ENCODE data around the gene CHRNA9. TPM values are rescaled to one million over a fixed set of nuclear protein-coding genes. Genes with fewer than 3 reads are reported as not detected.
A peak's percentile ranks its signal among the peaks of the same experiment; 100 is the strongest.

Gene CHRNA9
- total RNA-seq, 2 donors from 2014 or later = not detected

DNA sequence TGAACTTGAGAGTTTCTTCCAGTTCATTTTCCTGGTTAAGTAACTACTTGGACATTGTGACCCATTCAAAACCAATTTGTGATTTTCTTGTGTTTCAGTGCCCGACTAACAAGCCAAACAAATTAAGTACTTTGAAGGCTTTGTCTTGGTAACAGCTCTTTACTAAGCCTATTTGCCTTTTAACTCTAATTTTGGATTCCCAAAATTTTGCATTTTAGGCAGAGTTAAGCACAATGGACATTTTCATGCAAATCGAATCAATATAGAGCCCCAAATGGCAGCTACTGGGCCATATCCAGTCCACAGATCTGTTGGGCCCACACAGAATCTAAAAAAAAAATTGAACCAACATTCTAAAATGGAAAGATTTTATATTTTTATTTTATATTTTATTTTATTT is 31.4 kb upstream of the CHRNA9 start:
- H3K27ac Mint-ChIP-seq = no peak overlapping the region

DNA sequence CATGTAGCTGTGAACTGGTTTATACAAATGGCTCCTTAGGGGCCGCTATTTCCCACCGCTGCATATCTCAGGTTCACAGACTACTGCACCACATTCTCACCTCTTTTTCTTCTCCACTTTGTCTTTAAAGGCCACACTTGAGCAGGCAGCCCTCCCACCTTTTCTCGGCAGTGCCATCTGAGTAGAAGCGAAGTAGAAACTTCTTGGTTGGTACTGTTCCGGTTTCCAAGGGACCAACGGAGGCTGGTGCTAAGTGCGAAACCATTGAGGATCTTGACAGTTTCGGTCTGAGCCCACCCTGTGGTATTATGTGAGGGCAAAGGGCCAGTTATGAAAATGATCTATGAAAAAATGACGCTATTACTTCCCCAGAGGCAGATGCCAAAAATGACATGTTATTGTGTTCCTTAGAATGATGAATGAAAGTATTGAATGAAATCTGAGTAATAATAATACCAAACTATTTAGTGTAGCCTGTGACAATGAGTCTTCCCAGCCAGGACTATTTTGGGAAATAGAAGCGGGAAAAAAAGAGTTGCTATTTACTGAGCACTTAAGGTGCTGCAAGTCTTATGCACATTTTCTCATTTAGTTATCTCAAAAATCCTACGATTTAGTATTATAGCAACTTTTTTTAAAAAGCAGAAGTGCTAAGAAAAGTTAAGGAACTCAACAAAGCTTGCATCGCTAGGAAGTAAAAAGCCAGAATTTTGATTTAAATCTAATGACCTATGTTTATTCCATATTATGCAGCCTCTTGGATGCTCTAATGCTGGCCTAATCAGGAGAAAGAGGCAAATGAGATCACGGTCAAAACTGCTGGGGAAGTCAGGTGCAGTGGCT is 29.6 kb upstream of the CHRNA9 start:
- Mint-ChIP-seq H3K27ac (peak overlapping the region; percentile 63), H3K4me1 (peaks cover 60% of the 10 kb centered on the region), H3K9me3 (peaks cover 4% of the 10 kb centered on the region), H3K27me3 (no peaks in the 10 kb centered on the region), H3K4me3 (peak overlapping the region; percentile 87), H3K36me3 (ENCODE audit: low read depth) (no peaks in the 10 kb centered on the region)
- peak; percentile 53 for ATAC-seq (replicated peaks)

More for the DNA sequence above, 31.4 kb upstream of the CHRNA9 start:
- Mint-ChIP-seq H3K9me3 (peaks cover 4% of the 10 kb centered on the region), H3K4me3 (no peak overlapping the region), H3K27me3 (no peaks in the 10 kb centered on the region), H3K4me1 (peaks cover 64% of the 10 kb centered on the region), H3K36me3 (ENCODE audit: low read depth) (no peaks in the 10 kb centered on the region)
- no peak for ATAC-seq (replicated peaks)

DNA sequence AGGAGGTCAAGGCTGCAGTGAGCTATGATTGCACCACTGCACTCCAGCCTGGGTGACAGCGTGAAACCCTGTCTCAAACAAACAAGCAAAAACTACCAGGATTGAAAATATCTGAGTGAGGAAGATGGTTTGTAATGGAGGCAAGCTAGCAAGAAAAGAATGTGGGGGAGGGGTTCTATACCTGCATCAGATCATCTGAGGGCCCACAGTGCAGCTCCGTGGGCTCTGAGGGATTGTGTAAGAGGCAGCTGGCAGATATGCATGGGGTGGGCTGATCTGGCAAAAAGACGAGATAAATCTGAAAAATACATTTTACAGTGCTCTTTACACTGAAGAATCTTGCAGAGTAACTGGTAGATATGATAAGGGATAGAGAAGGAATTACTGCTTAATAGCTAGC is 28.9 kb upstream of the CHRNA9 start:
- Mint-ChIP-seq H3K27me3 (no peaks in the 10 kb centered on the region), H3K4me3 (peak overlapping the region; percentile 87), H3K4me1 (peaks cover 58% of the 10 kb centered on the region), H3K36me3 (ENCODE audit: low read depth) (no peaks in the 10 kb centered on the region), H3K27ac (peak overlapping the region; percentile 63), H3K9me3 (peaks cover 4% of the 10 kb centered on the region)
- no peak for ATAC-seq (replicated peaks)

DNA sequence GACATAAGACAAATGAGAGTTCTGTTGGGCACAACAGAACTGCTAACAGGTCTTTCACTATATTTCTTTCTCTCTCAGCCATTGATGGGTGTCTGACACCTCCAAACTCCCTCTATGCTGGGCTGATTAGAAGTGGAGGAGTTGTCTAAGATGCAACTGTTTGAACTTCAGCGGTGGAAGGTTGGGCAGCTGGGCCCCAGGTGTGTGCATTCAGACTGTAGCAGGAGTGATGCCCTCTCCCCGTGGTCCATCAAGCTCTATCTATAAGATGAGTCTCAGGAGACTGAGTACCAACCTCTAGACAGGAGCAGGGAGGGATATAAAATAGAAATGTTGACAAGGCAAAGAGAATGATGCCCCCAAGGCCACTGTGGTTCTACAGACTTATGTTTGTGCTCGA is 28.2 kb upstream of the CHRNA9 start:
- Mint-ChIP-seq H3K27ac (peak overlapping the region; percentile 94), H3K9me3 (peaks cover 4% of the 10 kb centered on the region), H3K4me1 (peaks cover 55% of the 10 kb centered on the region), H3K27me3 (no peaks in the 10 kb centered on the region), H3K4me3 (peak overlapping the region; percentile 87), H3K36me3 (ENCODE audit: low read depth) (no peaks in the 10 kb centered on the region)
- ATAC-seq (replicated peaks) = no peak

DNA sequence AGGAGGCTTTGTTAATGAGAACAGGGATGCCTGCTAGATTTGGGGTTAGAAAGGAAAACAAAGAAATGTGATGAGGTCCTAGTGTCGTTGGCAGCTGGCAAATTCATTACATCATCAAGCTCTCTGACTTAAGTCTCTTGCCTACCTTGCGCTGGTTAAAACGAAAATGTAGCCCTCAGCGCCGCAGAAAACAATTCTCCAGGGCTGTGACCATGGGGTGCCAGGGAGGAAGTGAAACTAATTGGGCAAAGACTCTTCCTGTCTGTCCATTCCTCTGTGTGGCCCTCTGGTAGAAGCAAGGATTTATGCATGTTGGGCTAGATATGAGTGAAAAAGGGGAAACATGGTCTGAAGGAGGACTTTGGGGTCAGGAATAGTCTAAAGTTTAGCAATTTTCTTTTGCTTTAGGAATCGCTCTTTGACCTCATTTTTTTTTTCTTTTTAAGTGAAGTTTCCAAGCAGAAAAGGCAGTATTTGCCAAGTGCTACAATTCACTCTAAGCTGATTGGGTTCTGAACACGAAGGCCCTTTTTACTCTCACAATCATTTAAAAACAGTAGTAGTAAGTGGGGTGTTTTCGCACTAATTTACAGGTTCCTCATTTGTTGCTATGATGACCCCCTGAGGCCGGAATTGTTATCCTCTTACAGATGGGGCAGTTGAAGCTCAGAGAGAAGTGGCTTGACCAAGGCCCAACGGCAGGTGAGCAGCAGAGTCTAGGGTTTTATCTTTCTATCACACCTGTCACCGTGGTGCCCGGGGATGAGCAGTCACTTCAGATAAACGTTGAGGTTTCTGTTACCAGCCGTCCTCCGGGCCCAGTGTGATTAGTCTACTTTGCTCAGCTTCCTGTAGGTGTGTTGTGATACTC is 27.3 kb upstream of the CHRNA9 start:
- Mint-ChIP-seq H3K4me1 (peaks cover 57% of the 10 kb centered on the region), H3K9me3 (peaks cover 2% of the 10 kb centered on the region), H3K36me3 (ENCODE audit: low read depth) (no peaks in the 10 kb centered on the region), H3K27me3 (no peaks in the 10 kb centered on the region), H3K4me3 (peak overlapping the region; percentile 87), H3K27ac (peak overlapping the region; percentile 94)
- peak; percentile 74 for ATAC-seq (replicated peaks)

DNA sequence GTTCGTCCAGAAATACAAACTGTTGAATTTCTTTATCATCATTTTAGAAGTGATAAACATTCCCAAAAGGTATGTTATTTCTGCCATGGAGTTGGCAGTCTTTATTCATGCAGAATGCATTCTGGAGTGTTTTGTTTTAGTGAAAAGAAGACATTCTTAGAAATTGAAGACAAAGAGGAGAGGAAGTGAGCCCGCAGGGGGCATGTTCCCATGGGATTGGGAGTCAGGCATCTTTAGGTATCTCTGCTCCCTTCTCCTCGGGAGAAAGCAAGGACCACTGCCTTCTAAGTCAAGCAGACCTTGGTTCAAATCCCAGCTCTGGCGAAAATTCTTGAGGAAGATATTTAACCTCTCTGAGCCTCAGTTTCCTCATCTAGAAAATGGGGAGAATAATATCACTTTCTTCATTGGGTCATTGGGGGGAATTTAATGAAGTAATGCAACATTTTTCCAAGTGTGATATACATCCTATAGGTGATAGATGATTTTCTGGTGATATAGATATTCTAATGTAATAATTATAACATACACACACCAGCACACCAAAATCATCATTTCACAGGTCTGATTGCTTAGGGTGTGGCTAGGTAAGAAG is 26.5 kb upstream of the CHRNA9 start:
- H3K36me3 Mint-ChIP-seq (ENCODE audit: low read depth) = no peaks in the 10 kb centered on the region
- no peaks in the 10 kb centered on the region for H3K9me3 Mint-ChIP-seq
- peak overlapping the region; percentile 87 for H3K4me3 Mint-ChIP-seq
- peak overlapping the region; percentile 94 for H3K27ac Mint-ChIP-seq
- no peaks in the 10 kb centered on the region for H3K27me3 Mint-ChIP-seq
- H3K4me1 Mint-ChIP-seq = peaks cover 56% of the 10 kb centered on the region
- ATAC-seq (replicated peaks) = no peak

DNA sequence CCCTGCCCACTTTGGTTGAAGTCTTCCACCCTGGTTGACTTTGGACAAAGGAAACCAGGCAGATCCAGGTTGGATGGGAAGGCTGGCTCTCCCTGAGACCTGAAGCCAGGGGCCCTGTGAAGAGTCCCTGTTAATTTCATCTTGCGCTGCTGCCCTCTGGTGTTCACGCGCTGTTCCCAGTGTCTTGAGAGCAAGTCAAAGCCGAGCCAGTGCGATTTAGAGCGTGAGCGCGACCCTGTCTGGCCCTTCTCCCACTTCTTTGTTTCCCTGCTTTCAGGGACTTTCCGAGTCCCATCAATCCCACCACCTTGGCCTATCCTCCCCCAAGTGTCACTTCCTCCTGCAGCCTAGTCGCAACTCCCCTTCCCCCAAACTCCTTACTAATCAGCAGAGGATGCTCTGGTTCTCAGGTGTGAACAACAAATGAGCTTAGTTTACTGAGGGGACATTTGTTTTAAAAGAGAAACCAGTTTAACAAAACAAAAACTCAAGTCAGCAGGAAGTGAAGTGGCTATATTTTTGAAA is 25.8 kb upstream of the CHRNA9 start:
- Mint-ChIP-seq H3K27me3 (no peaks in the 10 kb centered on the region), H3K9me3 (no peaks in the 10 kb centered on the region), H3K27ac (peak overlapping the region; percentile 94), H3K4me3 (peak overlapping the region; percentile 87), H3K4me1 (peaks cover 56% of the 10 kb centered on the region), H3K36me3 (ENCODE audit: low read depth) (no peaks in the 10 kb centered on the region)
- peak; percentile 75 for ATAC-seq (replicated peaks)

DNA sequence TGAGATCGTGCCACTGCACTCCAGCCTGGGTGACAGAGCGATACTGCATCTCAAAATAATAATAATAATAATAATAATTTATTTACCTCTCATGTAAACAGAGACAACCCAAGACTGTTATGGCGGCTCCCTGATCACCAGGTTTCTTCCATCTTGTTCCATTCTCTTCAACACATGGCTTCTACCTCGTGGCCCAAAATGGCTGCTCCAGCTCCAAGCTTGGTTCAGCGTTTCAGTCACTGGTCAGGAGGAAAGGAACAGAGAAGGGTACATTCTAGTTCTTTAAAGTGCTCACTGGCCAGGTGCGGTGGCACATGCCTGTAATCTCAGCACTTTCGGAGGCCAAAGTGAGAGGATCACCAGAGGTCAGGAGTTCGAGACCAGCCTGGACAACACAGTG is 24.9 kb upstream of the CHRNA9 start:
- Mint-ChIP-seq H3K4me3 (no peak overlapping the region), H3K9me3 (no peaks in the 10 kb centered on the region), H3K27ac (no peak overlapping the region), H3K4me1 (peaks cover 49% of the 10 kb centered on the region), H3K27me3 (no peaks in the 10 kb centered on the region), H3K36me3 (ENCODE audit: low read depth) (no peaks in the 10 kb centered on the region)
- no peak for ATAC-seq (replicated peaks)

DNA sequence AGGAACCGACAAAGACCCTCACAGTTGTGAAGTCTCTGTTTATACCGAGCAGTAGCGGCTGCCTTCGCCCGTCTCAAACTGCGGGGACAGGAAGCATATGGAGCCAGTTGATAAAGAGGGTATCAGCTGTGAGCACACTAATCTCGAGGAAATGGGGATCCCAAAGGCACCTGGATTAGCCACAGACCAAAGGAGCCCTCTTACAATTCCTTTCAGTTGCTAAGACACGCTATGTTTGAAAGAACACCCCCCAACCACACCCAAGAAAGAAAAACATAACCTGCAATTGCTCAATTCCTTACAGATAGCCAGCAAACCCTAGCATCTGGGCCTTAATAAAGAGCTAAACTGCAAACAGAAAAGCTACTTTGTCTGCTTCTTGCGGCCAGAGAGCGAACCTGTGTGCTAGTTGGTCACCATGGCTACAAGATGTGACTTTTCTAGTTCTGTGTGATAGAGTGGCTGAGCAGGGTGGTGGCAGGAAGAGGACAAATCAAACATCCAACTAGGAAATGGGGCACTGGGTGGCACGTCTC is 23.3 kb upstream of the CHRNA9 start:
- H3K4me3 Mint-ChIP-seq = no peak overlapping the region
- peaks cover 5% of the 10 kb centered on the region for H3K36me3 Mint-ChIP-seq (ENCODE audit: low read depth)
- H3K27ac Mint-ChIP-seq = peak overlapping the region; percentile 50
- peaks cover 37% of the 10 kb centered on the region for H3K4me1 Mint-ChIP-seq
- H3K27me3 Mint-ChIP-seq = no peaks in the 10 kb centered on the region
- ATAC-seq (replicated peaks) = no peak
- H3K9me3 Mint-ChIP-seq = no peaks in the 10 kb centered on the region

DNA sequence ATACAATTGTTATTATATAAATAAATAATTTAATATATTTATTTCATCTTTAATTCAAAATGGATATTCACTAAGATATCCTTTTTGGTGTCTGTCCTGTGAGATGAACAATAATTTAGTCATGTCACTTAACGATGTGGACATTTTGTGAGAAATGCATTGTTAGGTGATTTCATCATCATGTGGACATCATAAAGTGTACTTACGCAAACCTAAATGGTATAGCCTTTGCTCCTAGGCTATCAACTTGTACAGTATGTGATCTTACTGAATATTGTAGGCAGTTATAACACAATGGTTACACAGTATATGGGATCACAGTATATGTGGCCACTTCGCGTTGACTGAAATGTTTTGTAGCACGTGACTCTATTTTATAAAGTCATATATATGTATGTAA is 20.2 kb upstream of the CHRNA9 start:
- Mint-ChIP-seq H3K9me3 (no peaks in the 10 kb centered on the region), H3K4me1 (peaks cover 24% of the 10 kb centered on the region), H3K27ac (no peak overlapping the region), H3K36me3 (ENCODE audit: low read depth) (peaks cover 5% of the 10 kb centered on the region), H3K27me3 (no peaks in the 10 kb centered on the region), H3K4me3 (no peak overlapping the region)
- ATAC-seq (replicated peaks) = no peak

DNA sequence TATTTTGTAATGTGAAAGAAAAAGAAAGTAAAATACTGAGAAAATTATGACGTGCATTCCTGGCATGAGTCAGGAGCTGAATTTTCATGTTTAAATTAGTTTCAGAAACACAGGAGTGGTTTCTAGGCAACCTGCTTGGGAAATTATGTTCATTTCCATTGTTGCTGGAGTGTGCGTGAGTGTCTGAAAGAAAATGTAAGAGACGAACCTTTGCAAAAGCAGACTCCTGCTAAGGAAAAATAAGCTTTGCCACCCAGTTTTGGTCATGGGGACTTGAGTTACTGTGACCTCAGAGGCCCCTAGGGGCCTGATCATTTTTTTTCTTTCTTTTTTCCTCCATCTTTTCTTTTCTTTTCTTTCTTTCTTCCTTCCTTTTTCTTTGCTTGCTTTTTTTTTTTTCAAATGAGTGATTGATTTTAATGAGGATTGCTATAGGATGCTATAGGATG is 18.8 kb upstream of the CHRNA9 start:
- Mint-ChIP-seq H3K4me1 (peaks cover 26% of the 10 kb centered on the region), H3K27me3 (no peaks in the 10 kb centered on the region), H3K27ac (peak overlapping the region; percentile 100), H3K4me3 (peak overlapping the region; percentile 91), H3K36me3 (ENCODE audit: low read depth) (peaks cover 5% of the 10 kb centered on the region), H3K9me3 (no peaks in the 10 kb centered on the region)
- ATAC-seq (replicated peaks) = peak; percentile 82

DNA sequence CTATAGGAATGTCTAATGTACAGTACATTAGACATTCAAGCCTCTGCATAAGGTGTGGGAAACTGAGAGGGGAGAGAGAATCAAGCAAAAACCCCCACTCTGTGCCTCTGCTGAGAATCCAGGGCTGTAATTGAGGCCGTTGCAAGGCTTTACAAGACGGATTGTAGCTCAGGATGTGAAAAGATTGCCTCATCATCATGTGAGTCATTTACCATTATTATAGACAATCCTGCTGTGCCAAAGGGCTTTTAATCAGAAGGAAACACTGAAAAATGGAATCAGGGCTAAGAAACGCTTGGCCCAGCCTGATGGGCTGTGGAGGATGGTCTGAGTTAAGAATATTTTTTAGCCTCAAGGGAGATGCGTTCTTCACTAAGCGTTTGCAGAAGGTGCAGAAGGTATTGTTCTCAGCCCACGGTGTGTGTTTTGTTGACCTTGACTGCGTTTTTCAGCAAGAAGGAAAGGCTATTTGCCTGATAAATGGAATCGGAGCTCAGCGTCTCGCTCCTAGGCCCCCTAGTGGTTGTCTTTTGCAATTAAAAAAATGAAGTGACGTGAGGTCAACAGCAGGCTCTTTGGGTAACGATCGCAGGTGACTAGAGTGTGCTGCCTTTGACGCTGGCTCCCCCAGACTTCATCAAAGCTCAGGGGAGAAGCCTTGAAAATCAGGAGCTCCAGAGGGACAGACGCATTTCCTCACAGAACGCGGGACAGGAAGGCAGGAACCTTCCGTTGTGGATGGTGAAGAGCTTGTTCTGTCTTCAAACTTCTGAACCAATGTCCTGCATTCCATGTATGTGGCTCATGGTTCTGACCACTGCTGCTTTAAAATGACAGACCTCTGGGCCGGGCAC is 18.1 kb upstream of the CHRNA9 start:
- Mint-ChIP-seq H3K4me3 (peak overlapping the region; percentile 91), H3K36me3 (ENCODE audit: low read depth) (peaks cover 5% of the 10 kb centered on the region), H3K27ac (peak overlapping the region; percentile 100), H3K27me3 (no peaks in the 10 kb centered on the region), H3K4me1 (peaks cover 27% of the 10 kb centered on the region), H3K9me3 (no peaks in the 10 kb centered on the region)
- ATAC-seq (replicated peaks) = peak; percentile 84

DNA sequence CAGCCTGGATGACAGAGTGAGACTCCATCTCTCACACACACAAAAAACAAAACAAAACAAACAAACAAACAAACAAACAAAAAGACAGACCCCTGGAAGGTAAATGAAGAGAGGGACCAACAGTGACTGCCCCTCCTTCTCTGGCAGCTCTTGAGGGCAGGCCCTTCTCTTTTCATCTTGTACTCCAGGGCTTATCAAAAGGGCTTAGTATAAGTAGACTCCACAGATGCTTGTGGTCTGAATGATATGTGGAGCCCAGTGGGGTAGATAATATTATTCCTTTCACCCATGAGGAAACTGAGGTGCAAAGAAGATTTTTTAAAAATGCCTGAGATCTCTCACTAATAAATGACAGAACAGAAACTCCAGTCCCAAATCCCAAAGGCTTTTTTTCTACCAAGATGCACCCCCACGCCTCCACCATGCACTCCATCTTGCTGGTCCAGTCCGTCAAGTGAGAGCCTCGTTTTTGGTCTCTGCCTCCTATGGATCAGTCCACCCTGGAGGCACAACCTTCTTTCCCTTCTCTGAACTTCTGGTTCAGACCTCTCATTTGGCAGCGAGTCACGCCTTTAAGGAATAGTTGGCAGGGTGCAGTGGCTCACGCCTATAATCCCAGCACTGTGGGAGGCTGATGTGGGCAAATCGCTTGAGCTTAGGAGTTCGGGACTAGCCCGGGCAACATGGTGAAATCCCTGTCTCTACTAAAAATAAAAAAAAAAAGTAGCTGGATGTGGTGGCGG is 17.0 kb upstream of the CHRNA9 start:
- no peaks in the 10 kb centered on the region for H3K27me3 Mint-ChIP-seq
- peaks cover 5% of the 10 kb centered on the region for H3K36me3 Mint-ChIP-seq (ENCODE audit: low read depth)
- H3K27ac Mint-ChIP-seq = peak overlapping the region; percentile 58
- peak overlapping the region; percentile 91 for H3K4me3 Mint-ChIP-seq
- peaks cover 17% of the 10 kb centered on the region for H3K4me1 Mint-ChIP-seq
- ATAC-seq (replicated peaks) = no peak
- no peaks in the 10 kb centered on the region for H3K9me3 Mint-ChIP-seq
